Measurements from ENCODE around the gene GALNT18.

The GALNT18 gene

DNA sequence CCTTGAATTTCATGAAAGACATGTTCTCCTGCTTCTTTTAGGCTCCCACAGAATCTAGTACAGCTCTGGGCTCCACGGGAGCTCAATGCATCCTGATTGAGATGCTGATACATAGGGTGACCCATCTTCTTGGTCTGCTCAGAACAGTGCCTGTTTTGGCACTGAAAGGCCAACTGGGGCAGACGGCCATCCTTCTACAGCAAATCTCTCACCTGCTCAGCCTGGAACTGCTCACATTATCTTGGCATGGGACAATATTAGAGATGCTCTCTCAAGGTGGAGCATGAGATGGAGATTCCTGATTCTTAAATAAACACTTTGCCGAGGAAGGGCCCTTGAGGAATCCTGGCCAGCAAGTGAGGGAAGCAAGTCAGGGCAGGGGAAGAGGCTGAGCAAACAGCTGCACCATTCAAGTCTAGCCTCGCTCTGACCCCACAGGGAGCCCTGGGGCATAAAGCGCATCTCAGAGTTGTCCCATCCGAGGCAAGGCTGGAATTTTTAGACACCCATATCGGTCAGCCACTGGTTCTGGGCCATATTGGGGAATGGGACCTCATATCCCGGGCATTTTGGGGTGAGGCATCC lies 210.3 kb downstream of the GALNT18 start:
- DNase-seq (ENCODE audit: low read depth, low spot score): no peak

DNA sequence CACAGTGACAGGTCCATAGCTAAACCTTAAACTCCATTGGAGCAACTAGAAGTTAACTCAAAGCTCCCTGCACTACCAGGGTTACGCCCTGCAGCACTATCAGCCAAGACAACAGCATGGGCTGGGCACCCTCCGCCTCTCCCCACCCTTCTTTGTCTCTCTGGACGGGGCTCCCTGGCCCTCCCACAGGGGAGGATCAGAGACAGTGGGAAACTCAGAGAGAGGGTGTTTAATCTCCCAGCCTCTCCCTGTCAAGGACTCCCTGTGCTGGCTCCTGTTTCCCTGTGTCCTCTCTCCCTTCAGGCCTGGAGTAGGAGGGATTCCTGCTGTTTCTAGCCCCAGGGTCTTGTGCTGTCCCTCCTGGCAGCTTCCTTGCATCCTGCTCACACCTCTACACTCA lies 211.9 kb downstream of the GALNT18 start:
- no peak for DNase-seq (ENCODE audit: low read depth, low spot score)

GRCh38 chr11:11409224-11409623 lies 212.6 kb downstream of the GALNT18 start:
- no peak for DNase-seq (ENCODE audit: low read depth, low spot score)

- DNase-seq (ENCODE audit: low read depth, low spot score): no peak
These were observed 213.2 kb downstream of the GALNT18 start for GRCh38 chr11:11408436-11409221.

DNA sequence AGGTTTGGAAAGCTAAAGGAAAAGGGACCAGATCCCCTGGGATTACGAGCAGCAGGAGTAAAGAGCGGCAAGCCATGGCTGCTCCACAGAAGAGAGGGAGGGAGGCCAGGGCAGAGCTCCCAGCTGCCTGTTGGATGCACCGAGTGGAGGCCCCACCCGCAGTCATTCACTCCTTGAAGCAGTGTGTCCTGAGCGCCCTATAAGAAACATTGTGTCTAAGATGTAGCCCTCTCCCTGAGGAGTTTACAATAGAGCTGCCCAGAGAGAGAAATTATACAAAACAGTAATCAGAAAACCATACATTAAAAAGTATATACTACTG lies 214.1 kb downstream of the GALNT18 start:
- no peak for DNase-seq (ENCODE audit: low read depth, low spot score)

- DNase-seq (ENCODE audit: low read depth, low spot score): no peak
These were observed 214.6 kb downstream of the GALNT18 start for GRCh38 chr11:11407065-11407762.

DNA sequence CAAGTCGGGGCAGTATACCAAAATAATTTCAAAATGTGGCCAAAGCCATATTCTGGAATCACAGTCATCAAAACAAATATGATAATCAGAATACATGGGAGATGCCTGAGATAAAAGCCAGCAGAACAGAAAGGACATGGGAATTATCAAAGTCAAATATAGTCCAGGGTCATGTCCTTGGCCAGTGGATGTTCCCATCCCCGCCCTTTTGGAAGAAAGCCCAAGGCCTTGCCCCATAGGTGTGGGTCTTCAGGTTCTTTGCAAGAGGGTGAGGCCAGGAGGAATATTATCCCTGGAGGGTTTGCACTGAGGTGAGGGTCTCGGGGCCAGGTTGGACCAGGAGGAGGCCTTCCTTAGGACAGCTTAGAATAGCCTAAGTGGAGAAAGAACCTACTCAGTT lies 215.2 kb downstream of the GALNT18 start:
- DNase-seq (ENCODE audit: low read depth, low spot score): no peak

GRCh38 chr11:11403763-11404725 lies 217.8 kb downstream of the GALNT18 start:
- no peak for DNase-seq (ENCODE audit: low read depth, low spot score)

GRCh38 chr11:11401960-11402535 lies 219.8 kb downstream of the GALNT18 start:
- DNase-seq (ENCODE audit: low read depth, low spot score): no peak

DNA sequence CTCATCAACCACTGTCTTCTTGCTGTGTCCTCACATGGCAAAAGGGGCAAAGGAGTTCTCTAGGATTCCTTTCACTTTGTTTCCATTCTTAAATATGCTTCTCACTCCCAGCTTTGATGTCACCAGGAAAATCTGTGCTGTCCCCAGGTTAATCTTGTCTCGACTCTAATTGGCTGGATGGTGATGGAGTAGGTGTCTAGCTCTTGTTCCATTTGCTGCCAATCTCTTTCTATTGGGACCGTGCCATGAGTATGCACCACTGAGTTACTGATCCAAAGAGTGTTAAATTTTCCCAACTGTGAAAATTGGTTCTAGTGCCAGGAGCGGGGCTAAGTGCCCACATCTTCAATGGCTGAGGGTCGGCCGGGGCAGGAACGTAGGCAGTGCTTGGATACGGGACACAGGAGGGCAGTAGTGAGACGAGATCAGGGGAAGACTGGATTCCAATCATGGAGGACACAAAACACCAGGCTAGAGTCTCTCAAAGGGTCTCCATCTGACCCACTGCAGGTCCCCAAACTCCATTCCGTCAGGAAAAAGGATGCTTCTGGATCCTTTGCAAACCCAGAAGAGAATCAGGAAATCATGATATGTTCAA lies 221.1 kb downstream of the GALNT18 start:
- no peak for DNase-seq (ENCODE audit: low read depth, low spot score)

DNA sequence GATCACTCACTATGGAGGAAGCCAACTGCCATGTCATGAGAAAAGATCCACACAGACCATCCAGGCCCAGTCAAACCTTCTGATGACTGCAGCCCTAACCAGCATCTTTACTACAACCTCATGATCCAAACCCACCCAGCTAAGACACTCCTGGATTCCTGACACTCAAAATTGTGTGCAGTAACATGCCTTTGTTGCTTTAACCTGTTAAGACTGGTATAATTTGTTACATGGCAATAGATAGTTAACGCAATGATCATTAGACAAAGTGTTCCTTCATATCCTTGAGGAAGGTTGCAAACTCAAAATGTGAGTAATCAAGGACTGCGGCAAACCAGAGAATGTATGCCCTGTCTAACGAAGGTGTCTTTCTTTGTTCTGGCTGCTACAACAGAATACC lies 221.7 kb downstream of the GALNT18 start:
- no peak for DNase-seq (ENCODE audit: low read depth, low spot score)

- DNase-seq (ENCODE audit: low read depth, low spot score): no peak
These were observed 224.0 kb downstream of the GALNT18 start for GRCh38 chr11:11397781-11398180.

- no peak for DNase-seq (ENCODE audit: low read depth, low spot score)
These were observed 224.8 kb downstream of the GALNT18 start for GRCh38 chr11:11397036-11397415.

- no peak for DNase-seq (ENCODE audit: low read depth, low spot score)
These were observed 225.3 kb downstream of the GALNT18 start for GRCh38 chr11:11396301-11397035.

- DNase-seq (ENCODE audit: low read depth, low spot score): no peak
These were observed 226.7 kb downstream of the GALNT18 start for GRCh38 chr11:11395126-11395525.

DNA sequence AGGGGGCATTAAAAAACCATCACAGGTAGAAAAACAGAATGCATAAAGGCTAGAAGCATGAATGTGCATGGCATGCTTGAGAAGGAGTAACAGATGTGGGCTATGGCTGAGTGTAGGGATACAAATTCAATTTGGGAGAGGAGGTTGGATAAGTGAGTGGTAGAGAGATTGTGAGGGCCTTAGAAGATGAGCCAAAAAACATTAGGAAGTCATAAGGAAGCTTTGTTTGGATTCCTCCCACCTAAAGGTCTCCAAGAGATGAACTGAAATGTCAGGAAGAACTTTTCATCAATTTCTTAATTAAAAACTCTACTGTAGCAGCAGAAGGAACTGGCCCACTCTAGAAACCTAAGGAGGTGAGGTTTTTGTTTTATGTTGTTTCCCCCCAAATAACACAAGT lies 227.6 kb downstream of the GALNT18 start:
- no peak for DNase-seq (ENCODE audit: low read depth, low spot score)

- no peak for DNase-seq (ENCODE audit: low read depth, low spot score)
These were observed 229.9 kb downstream of the GALNT18 start for GRCh38 chr11:11391796-11392463.

GRCh38 chr11:11391169-11391568 lies 230.6 kb downstream of the GALNT18 start:
- no peak for DNase-seq (ENCODE audit: low read depth, low spot score)

DNA sequence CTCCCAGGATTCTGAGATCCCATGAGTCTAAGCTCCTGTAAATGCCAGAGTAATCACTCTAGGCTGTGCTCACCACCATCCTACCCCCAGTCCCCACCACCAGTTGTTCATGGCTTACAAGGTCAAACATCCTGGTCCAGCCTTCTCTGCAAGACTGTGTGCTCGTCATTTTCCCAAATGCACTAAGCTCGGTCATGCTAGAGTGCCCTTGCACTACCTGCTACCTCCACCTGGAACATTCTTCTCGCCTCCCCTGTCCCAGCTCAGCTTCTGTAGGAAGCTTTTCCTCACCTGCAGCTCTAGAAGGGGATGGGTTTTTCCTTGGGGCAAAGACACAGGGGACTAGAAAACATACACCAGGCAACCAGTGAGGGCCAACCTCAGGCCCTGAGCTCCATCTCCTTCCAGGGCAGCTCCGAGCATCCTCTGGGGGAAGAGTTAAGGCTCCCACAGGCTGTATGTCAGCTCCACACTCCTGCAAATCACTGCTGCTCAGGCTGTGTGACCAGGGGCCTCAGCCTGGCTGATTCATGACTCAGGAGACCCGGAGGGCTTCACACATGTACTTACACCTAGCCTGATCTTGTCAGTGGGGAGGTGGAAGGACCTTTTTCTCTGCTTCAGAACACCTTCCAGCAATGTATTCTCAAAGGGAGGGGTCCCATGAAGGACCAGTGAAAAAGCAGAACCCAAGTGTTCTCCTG lies 231.6 kb downstream of the GALNT18 start:
- no peak for DNase-seq (ENCODE audit: low read depth, low spot score)
